ENCODE results near the gene GPC5.

DNA sequence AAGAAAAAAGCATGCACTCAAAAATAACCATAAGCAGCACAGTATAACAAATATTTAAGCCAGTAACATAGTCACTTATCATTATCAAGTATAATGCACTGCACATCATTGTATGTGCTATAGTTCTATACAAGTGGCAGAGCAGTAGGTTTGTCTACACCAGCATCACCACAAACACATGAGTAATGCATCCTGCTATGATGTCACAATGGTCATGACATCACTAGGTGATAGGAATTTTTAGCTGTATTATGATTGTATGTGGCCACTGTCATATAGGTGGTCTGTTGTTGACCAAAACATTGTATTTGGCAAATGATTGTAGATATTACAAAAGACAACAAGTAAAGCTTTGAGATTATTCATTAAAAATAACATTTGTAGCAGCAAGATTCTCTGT is 967.5 kb downstream of the GPC5 start:
- TF ChIP-seq, protein P1, sequence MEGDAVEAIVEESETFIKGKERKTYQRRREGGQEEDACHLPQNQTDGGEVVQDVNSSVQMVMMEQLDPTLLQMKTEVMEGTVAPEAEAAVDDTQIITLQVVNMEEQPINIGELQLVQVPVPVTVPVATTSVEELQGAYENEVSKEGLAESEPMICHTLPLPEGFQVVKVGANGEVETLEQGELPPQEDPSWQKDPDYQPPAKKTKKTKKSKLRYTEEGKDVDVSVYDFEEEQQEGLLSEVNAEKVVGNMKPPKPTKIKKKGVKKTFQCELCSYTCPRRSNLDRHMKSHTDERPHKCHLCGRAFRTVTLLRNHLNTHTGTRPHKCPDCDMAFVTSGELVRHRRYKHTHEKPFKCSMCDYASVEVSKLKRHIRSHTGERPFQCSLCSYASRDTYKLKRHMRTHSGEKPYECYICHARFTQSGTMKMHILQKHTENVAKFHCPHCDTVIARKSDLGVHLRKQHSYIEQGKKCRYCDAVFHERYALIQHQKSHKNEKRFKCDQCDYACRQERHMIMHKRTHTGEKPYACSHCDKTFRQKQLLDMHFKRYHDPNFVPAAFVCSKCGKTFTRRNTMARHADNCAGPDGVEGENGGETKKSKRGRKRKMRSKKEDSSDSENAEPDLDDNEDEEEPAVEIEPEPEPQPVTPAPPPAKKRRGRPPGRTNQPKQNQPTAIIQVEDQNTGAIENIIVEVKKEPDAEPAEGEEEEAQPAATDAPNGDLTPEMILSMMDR (IDR thresholded peaks at IDR 0.05; ENCODE audit: extremely low read depth in 1 of 2, insufficient read depth in 1 of 2, low read depth in 1 of 2, low read length in 2 of 2): no peak
- TF ChIP-seq POLR2A (IDR thresholded peaks at IDR 0.05; ENCODE audit: low read depth, low read length) (no peak), POLR2AphosphoS5 (IDR thresholded peaks at IDR 0.05; ENCODE audit: insufficient read depth, low read depth, low read length) (no peak), JUN (IDR thresholded peaks at IDR 0.05; ENCODE audit: borderline replicate concordance, insufficient read depth, insufficient read length, low read depth) (no peak), MYC (IDR thresholded peaks at IDR 0.05; ENCODE audit: low read depth, low read length) (no peak), EZH2 (IDR thresholded peaks at IDR 0.05; ENCODE audit: borderline replicate concordance, low read depth, low read length, severe bottlenecking) (no peak), MAX (IDR thresholded peaks at IDR 0.05; ENCODE audit: insufficient read depth, insufficient read length) (no peak), FOS (IDR thresholded peaks at IDR 0.05; ENCODE audit: borderline replicate concordance, insufficient read depth, low read length) (no peak)

Data from endothelial cell of umbilical vein (primary cell).